ENCODE data around the gene NPFFR1. TPM values are rescaled to one million over a fixed set of nuclear protein-coding genes. Genes with fewer than 3 reads are reported as not detected.

NPFFR1 gene
- total RNA-seq, 3 donors from 2014 or later: 0.44 TPM; not detected in 2

GRCh38 chr10:70283071-70283444 is 746 bp downstream of the NPFFR1 start:
- no peaks in the 10 kb centered on the region for H3K36me3 ChIP-seq
- H3K4me1 ChIP-seq: no peaks in the 10 kb centered on the region
- no peak for DNase-seq (ENCODE audit: low spot score in 2 of 2)
- no peaks in the 10 kb centered on the region for H3K9me3 ChIP-seq
- intact Hi-C loops (cut with DNase I; ENCODE audit: low total_unique reads): loop anchor here (10.0 kb wide), 1 partner anchor 58 kb away; no protein-coding TSS in a partner anchor
- TF ChIP-seq POLR2A (IDR thresholded peaks at IDR 0.05) (no peak), CTCF (IDR thresholded peaks at IDR 0.05) (no peak), POLR2AphosphoS5 (IDR thresholded peaks at IDR 0.05) (no peak)
- no peak overlapping the region for H3K27ac ChIP-seq
- peaks cover 7% of the 10 kb centered on the region in 2 donors for H3K27me3 ChIP-seq
- H3K4me3 ChIP-seq: no peak overlapping the region

- no peaks in the 10 kb centered on the region for H3K9me3 ChIP-seq
- TF ChIP-seq POLR2A (IDR thresholded peaks at IDR 0.05) (no peak), POLR2AphosphoS5 (IDR thresholded peaks at IDR 0.05) (no peak), CTCF (IDR thresholded peaks at IDR 0.05) (no peak)
- H3K27me3 ChIP-seq: peaks cover 7% of the 10 kb centered on the region in 2 donors
- DNase-seq (ENCODE audit: low spot score in 2 of 2): no peak
- H3K36me3 ChIP-seq: no peaks in the 10 kb centered on the region
- H3K27ac ChIP-seq: no peak overlapping the region
- H3K4me3 ChIP-seq: no peak overlapping the region
- no peaks in the 10 kb centered on the region for H3K4me1 ChIP-seq
- intact Hi-C loops (cut with DNase I; ENCODE audit: low total_unique reads): loop anchor here (10.0 kb wide), 1 partner anchor 57 kb away; no protein-coding TSS in a partner anchor
Observed at GRCh38 chr10:70281609-70282008, 2.2 kb downstream of the NPFFR1 start.

GRCh38 chr10:70280099-70280498 is 3.7 kb downstream of the NPFFR1 start:
- Histone ChIP-seq H3K27me3 (peaks cover 7% of the 10 kb centered on the region in 2 donors), H3K9me3 (no peaks in the 10 kb centered on the region), H3K27ac (no peak overlapping the region), H3K36me3 (no peaks in the 10 kb centered on the region), H3K4me1 (peaks cover 0 to under 1% of the 10 kb centered on the region in 2 donors), H3K4me3 (no peak overlapping the region)
- TF ChIP-seq POLR2AphosphoS5 (IDR thresholded peaks at IDR 0.05): no peak
- TF ChIP-seq CTCF (IDR thresholded peaks at IDR 0.05): no peak
- no peak for TF ChIP-seq POLR2A (IDR thresholded peaks at IDR 0.05)
- intact Hi-C loops (cut with DNase I; ENCODE audit: low total_unique reads): loop anchor here (10.0 kb wide), 1 partner anchor 55 kb away; no protein-coding TSS in a partner anchor
- no peak for DNase-seq (ENCODE audit: low spot score in 2 of 2)

- DNase-seq (ENCODE audit: low spot score in 2 of 2): no peak
- Histone ChIP-seq H3K4me3 (no peak overlapping the region), H3K27me3 (no peaks in the 10 kb centered on the region), H3K9me3 (no peaks in the 10 kb centered on the region), H3K27ac (no peak overlapping the region), H3K36me3 (no peaks in the 10 kb centered on the region), H3K4me1 (peaks cover 4 to 6% of the 10 kb centered on the region in 2 donors)
- TF ChIP-seq POLR2AphosphoS5 (IDR thresholded peaks at IDR 0.05) (no peak), POLR2A (IDR thresholded peaks at IDR 0.05) (no peak), CTCF (IDR thresholded peaks at IDR 0.05) (no peak)
- intact Hi-C loops (cut with DNase I; ENCODE audit: low total_unique reads): no loop called here
Observed at GRCh38 chr10:70277396-70278030, 6.3 kb downstream of the NPFFR1 start.

- intact Hi-C loops (cut with DNase I; ENCODE audit: low total_unique reads): no loop called here
- H3K4me3 ChIP-seq: no peak overlapping the region
- peaks cover 4 to 6% of the 10 kb centered on the region in 2 donors for H3K4me1 ChIP-seq
- H3K36me3 ChIP-seq: no peaks in the 10 kb centered on the region
- TF ChIP-seq CTCF (IDR thresholded peaks at IDR 0.05) (no peak), POLR2AphosphoS5 (IDR thresholded peaks at IDR 0.05) (peak in 1 of 3 donors; percentile 59)
- no peaks in the 10 kb centered on the region for H3K27me3 ChIP-seq
- no peaks in the 10 kb centered on the region for H3K9me3 ChIP-seq
- peak overlapping the region; percentile 56 to 69 for H3K27ac ChIP-seq
- DNase-seq (ENCODE audit: low spot score in 2 of 2): peak in 1 of 2 donors; percentile 60
Observed at GRCh38 chr10:70274643-70275042, 9.2 kb downstream of the NPFFR1 start.
